ENCODE data around the gene BTN2A1. TPM values are rescaled to one million over a fixed set of nuclear protein-coding genes. Genes with fewer than 3 reads are reported as not detected.
A peak's percentile ranks its signal among the peaks of the same experiment; 100 is the strongest.

The BTN2A1 gene
- total RNA-seq, 2 experiments from 2014 or later = 15.4 to 23.4 TPM

DNA sequence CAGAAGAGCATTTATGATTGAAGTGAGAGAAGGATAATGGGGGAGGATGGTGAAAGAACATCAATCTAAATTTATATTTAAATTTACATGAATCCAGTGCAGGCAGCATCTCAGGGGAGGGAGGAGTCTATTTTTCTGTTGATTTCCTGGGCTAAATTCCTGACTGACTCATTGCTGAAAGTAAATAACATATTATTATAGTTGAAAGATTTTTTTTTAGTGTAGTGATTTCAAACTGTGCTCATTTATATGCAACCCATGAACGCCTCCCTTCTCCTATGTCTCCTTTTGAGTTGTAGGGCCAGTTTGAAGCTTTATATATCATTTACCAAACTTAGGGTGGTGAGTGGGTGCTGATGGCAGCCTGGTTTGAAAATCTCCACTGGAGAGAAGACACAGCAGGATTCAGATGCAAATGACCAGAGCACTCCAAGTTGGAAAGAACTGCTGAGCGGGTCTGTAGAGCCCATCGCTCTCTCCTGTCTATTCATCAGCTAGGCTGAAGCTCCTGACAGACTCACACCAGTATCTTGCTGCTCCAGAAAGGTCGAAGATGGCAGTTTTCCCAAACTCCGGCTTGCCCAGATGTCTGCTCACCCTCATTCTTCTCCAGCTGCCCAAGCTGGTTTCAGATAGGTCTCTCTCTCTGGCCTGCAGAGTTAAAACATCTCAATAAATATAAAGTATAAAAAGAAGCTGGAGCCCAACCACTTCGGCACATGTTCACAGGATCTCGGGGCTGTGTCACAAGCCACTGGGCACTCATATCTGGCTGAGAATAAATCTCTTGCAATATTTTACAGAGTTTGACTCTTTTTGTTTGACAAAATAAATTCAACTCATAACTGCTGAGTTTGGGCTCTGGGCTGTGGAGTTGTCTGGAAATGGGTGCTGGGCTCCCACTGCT, 18.3 kb downstream of the BTN2A1 start:
- Histone ChIP-seq H4K20me1 (ENCODE audit: insufficient read depth, low read length) (no peaks in the 10 kb centered on the region), H3K79me2 (ENCODE audit: insufficient read depth, low read depth, low read length) (no peaks in the 10 kb centered on the region; the same call in 1 of the 2 replicates), H3K36me3 (ENCODE audit: insufficient read depth, low read length) (peaks cover 28% of the 10 kb centered on the region), H3K9me2 (ENCODE audit: insufficient read depth, low read length) (no peaks in the 10 kb centered on the region), H3K4me2 (ENCODE audit: low read length) (peak overlapping the region; percentile 88), H3K4me3 (ENCODE audit: low read depth, low read length, poor library complexity, severe bottlenecking) (peak overlapping the region; percentile 13), H3K4me1 (ENCODE audit: insufficient read depth, low read length, poor library complexity, severe bottlenecking) (peaks cover 54% of the 10 kb centered on the region), H3K9me3 (ENCODE audit: low read length) (peaks cover 37% of the 10 kb centered on the region), H2AFZ (ENCODE audit: low read length) (peak overlapping the region; percentile 84), H3K27ac (ENCODE audit: low read depth, low read length, poor library complexity, severe bottlenecking) (peak overlapping the region; percentile 96)
- intact Hi-C loops (cut with micrococcal nuclease; ENCODE audit: unreplicated experiment) = loop anchor here (2.0 kb wide), 2 partner anchors 45 to 57 kb away; no protein-coding TSS in a partner anchor
- no TSS peak for BruUV-seq (replicated peaks)
- ChIA-PET CTCF (ENCODE audit: unreplicated experiment) (no interaction called here), POLR2A (interaction anchor here (0.6 to 2.8 kb wide), 11 partner anchors 9 to 1329 kb away, joined by 3 to 27 read pairs (median 4); partner anchors contain the start of genes BTN1A1 and HMGN4)
- DNase-seq (ENCODE audit: low spot score) = no peak
- TF ChIP-seq, protein P1, sequence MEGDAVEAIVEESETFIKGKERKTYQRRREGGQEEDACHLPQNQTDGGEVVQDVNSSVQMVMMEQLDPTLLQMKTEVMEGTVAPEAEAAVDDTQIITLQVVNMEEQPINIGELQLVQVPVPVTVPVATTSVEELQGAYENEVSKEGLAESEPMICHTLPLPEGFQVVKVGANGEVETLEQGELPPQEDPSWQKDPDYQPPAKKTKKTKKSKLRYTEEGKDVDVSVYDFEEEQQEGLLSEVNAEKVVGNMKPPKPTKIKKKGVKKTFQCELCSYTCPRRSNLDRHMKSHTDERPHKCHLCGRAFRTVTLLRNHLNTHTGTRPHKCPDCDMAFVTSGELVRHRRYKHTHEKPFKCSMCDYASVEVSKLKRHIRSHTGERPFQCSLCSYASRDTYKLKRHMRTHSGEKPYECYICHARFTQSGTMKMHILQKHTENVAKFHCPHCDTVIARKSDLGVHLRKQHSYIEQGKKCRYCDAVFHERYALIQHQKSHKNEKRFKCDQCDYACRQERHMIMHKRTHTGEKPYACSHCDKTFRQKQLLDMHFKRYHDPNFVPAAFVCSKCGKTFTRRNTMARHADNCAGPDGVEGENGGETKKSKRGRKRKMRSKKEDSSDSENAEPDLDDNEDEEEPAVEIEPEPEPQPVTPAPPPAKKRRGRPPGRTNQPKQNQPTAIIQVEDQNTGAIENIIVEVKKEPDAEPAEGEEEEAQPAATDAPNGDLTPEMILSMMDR (conservative IDR thresholded peaks at IDR 0.05; ENCODE audit: low read length) = no peak
- no peak for TF ChIP-seq EZH2phosphoT487 (IDR thresholded peaks at IDR 0.05; ENCODE audit: borderline replicate concordance, low read depth, low read length)

DNA sequence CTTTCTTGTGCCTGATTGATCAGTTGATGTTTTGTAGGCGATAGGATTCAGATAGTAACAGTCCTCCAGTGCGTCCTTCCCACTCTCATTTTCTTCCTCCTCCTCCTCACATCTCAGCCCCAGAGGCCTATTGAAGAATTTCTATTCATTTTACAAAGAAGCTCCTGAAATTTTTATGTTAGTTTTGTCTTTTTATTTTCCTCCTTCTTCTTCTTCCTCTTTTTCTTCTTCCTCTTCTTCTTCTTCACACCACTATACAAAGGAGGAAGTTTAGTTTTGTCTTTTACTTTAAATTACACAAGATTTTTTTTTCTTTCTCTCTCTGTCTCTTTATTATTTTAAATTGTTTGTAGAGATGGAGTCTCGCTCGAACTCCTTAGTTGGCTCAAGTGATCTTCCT, 19.1 kb downstream of the BTN2A1 start:
- peak overlapping the region; percentile 96 for H3K27ac ChIP-seq (ENCODE audit: low read depth, low read length, poor library complexity, severe bottlenecking)
- H3K9me3 ChIP-seq (ENCODE audit: low read length) = peaks cover 33% of the 10 kb centered on the region
- ChIA-PET POLR2A (interaction anchor here (0.6 to 2.3 kb wide), 5 partner anchors 8 to 204 kb away, joined by 3 to 14 read pairs (median 4); a partner anchor contains a TSS), CTCF (ENCODE audit: unreplicated experiment) (no interaction called here)
- H4K20me1 ChIP-seq (ENCODE audit: insufficient read depth, low read length) = no peaks in the 10 kb centered on the region
- H3K79me2 ChIP-seq (ENCODE audit: insufficient read depth, low read depth, low read length) = no peaks in the 10 kb centered on the region; the same call in 1 of the 2 replicates
- H3K9me2 ChIP-seq (ENCODE audit: insufficient read depth, low read length) = no peaks in the 10 kb centered on the region
- no peak for TF ChIP-seq EZH2phosphoT487 (IDR thresholded peaks at IDR 0.05; ENCODE audit: borderline replicate concordance, low read depth, low read length)
- TF ChIP-seq, protein P1 (conservative IDR thresholded peaks at IDR 0.05; ENCODE audit: low read length) = no peak
- H3K4me3 ChIP-seq (ENCODE audit: low read depth, low read length, poor library complexity, severe bottlenecking) = no peak overlapping the region
- DNase-seq (ENCODE audit: low spot score) = no peak
- peaks cover 22% of the 10 kb centered on the region for H3K36me3 ChIP-seq (ENCODE audit: insufficient read depth, low read length)
- H3K4me1 ChIP-seq (ENCODE audit: insufficient read depth, low read length, poor library complexity, severe bottlenecking) = peaks cover 54% of the 10 kb centered on the region
- peak overlapping the region; percentile 88 for H3K4me2 ChIP-seq (ENCODE audit: low read length)
- H2AFZ ChIP-seq (ENCODE audit: low read length) = peak overlapping the region; percentile 84
- no TSS peak for BruUV-seq (replicated peaks)
- intact Hi-C loops (cut with micrococcal nuclease; ENCODE audit: unreplicated experiment) = no loop called here
